Measurements from ENCODE around the gene TIMM23.
"Not testable (repeated sequence)": the region's sequence is repeated elsewhere in the genome, so short reads cannot be mapped to it uniquely, and the experiment has no call there.

Gene TIMM23, protein sequence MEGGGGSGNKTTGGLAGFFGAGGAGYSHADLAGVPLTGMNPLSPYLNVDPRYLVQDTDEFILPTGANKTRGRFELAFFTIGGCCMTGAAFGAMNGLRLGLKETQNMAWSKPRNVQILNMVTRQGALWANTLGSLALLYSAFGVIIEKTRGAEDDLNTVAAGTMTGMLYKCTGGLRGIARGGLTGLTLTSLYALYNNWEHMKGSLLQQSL

DNA sequence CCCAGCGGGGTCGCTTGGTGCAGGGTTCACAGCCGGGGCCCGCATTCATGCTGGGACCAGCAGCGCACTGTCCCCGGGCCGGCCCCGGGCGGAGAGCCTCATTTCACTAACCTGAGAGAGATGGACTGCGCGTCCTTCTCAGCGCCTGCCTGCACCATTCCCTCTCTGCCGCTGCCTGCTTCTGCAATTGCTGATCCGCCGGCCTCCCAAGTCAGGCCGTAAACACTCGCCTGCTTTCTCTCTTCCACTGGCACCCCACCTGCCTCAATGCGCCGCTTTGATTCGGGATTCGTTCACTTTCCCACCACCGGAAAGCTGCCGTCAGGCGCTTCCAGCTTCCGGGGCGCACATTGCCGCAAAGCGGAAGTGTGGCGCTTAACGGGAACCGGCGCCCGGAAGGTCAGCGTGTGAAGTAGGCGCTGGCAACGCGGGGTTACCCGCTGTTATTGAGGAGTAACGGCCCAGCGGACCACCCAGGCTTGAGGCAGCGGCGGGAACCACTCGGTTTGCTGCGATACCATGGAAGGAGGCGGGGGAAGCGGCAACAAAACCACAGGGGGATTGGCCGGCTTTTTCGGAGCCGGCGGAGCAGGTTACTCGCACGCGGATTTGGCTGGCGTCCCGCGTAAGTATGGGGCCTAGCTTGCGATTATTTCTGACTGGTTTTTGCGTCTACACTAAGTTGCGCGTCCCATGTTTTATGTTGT lies at the start of gene TIMM23:
TIMM23 (plus strand) TSS at position 384 of the 707 bp plus-strand sequence; CDS start at position 520, 136 bp downstream.
- in situ Hi-C loops (cut with MboI; ENCODE audit: low sequenced_read_pairs) = not testable (repeated sequence)

DNA sequence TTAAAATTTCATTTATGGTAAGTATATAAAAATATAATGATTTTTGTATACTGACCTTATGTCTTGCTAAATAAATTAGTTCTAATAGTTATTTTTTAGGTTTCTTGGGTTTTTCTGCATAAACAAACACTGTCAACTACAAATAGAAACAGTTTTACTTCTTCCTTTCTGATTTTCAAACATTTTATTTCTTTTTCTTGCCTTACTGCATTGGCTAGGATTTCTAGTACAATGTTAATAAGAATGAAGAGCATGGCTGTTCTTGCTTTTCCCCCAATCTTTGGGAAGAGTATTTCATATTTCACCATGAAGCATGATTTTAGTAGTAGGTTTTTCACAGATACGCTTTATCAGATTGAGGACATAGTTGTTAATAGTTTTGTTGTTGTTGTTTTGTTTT lies 45.5 kb upstream of the TIMM23 start:
- in situ Hi-C loops (cut with MboI; ENCODE audit: low sequenced_read_pairs) = not testable (repeated sequence)

DNA sequence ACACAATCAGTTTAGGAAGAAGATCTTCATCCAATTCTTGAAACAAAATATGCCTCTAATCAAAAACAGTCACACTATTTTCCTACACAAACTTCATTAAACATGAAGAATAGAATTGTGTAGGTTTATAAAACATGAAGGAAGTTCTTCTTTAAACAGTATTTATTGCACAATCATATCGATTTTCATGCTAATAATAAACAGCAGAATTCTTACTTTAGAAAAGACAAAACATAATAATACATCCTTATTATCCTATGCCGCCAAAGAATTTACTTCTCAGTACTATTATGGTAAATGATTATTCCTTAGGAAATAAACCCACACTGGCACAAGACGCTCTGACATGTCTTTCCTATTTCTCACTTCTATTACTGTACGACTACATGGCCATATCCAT lies 41.0 kb upstream of the TIMM23 start:
- in situ Hi-C loops (cut with MboI; ENCODE audit: low sequenced_read_pairs) = not testable (repeated sequence)

DNA sequence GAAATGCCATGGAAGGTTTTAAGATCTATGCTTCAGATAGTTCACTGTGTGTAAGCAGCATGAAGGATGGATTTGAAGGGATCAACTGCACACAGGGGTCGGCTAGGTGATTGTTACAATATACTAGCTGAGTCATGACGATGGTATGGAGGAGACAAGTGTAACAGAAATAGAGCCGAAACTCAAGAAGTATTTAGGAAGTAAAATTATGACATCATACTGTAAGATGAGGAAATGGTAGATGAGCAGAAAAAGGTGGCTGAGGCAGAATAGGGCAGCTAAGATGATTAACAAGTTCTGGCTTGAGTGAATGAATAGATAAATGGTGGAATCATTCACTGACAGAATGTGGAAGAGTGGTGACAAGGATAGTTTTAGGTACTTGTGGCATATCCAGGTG lies 37.5 kb upstream of the TIMM23 start:
- in situ Hi-C loops (cut with MboI; ENCODE audit: low sequenced_read_pairs) = not testable (repeated sequence)

DNA sequence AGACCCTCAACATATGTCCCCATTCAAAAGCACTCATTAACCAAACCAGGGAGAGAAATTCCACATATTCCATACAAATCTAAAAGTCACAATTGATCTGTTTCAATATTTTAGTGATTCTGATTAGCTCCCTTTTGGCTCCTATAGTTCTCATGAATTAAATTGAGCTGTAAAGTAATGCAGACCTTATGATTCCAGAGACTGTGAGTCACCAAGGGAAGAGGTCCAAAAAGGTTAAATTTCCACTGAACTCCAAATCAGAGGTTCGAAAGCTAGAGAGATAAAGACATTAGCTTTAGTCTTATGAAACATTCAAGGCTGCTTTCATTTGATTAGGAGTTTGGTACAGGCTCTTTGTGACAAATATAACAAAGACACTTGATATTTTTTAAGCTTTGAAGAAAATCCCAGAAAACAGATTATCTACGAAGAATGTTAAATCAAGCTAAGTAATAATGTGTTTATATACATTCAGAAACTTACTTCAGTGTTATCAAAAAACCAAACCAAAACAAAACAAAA lies 33.1 kb upstream of the TIMM23 start:
- in situ Hi-C loops (cut with MboI; ENCODE audit: low sequenced_read_pairs) = not testable (repeated sequence)

DNA sequence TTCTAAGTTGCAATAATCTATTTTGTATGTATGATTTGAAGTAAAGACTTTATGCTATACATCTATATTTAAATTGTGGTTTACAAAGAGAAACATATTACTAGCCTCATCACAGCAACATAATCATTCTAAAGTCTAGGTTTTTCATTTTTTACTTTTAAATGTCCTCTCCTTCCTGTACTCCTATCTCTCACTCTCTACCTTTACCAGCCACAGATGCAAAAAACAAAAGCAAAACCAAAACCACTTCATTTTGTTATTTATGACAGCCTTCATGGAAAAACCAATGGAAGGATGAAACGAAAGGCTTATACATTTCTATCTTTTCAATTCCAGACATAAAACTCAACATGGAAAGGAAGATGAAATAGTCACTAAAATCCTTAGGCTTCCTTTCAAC lies 31.1 kb upstream of the TIMM23 start:
- in situ Hi-C loops (cut with MboI; ENCODE audit: low sequenced_read_pairs) = not testable (repeated sequence)

DNA sequence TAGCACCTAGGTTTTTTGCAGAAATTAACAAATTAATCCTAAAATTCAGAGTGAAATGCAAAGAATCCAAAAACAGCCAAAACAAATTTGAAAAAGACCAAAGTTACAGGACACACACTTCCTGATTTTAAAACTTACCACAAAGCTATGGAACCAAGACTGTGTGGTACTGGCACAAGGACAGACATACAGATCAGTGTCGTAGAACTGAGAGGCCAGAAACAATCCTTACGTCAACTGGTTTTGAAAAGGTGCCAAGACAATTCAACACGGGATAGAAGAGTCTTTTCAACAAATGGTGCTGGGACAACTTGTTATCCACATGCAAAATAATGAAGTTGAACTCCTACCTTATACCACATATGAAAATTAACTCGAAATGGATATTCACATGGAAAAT lies 26.8 kb upstream of the TIMM23 start:
- in situ Hi-C loops (cut with MboI; ENCODE audit: low sequenced_read_pairs) = not testable (repeated sequence)

DNA sequence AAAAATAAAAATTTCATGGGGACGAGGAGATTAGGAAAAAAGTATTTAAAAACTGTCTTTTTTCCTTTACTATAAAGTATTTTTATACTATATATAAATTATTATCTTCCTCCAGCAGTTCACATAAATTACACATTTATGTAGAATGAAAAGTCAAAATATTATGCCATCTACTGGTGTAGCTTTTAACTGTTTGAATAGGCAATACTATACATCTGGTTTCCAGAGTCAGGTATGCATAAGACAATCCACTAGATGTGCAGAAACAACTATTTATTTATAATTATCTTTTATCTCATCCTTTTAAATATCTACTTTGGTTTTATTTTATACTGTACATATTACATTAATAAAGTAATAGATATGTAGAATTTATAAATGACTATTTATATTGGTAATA lies 24.9 kb upstream of the TIMM23 start:
- in situ Hi-C loops (cut with MboI; ENCODE audit: low sequenced_read_pairs) = not testable (repeated sequence)

DNA sequence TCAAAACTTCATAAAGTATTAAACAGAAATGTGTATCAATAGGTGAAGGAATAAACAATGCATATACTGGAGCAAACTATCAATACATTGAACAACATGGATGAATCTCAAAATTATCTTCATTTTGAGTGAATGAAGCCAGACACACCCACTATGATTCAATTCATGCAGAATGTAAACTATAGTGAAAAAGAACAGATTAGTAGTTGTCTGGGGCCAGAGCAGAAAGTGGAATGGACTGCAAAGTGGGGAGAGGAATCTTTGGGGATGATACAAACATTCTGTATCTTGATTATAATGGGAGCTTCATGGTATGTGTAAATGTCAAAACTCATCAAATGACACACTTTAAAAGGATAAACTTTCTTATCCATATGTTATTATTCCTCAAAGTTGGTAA lies 23.5 kb upstream of the TIMM23 start:
- in situ Hi-C loops (cut with MboI; ENCODE audit: low sequenced_read_pairs) = not testable (repeated sequence)

DNA sequence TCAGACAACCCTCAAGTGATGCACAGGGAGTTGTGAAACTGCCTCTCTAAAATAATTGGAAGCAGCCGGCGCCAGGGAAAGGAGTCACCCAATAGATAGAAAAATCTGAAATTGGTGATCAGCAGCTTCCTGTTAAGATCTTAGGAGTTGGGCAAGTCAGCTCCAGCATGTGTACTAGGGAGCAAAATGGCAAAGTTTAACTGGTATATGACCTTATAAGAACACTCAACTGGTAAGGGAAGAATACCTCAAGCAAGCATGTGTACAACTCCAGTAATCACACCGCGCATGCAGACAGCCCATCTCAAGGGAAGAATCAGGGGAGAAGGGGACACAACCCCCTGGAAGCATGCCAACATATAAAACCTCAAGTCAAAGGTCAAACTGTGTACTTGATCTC lies 17.9 kb upstream of the TIMM23 start:
- in situ Hi-C loops (cut with MboI; ENCODE audit: low sequenced_read_pairs) = not testable (repeated sequence)

DNA sequence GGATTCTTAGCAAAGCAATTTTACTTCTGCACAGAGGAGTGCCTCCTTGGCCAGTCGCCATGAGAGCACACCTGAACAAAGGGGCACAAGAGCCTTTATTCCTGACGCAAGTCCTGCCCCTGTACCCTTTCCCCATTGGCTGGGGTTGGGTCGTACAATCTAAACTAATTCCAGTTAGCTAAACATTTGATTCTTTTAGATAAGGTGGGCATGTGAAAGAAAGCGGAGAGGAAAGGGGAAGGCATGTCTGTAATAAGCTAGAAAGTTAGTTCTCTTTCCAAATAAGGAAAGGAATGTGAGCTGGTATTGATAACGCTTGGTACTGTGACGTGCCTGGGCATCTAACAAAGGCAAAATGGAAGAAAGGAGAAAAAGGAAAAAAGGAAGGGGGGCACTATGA lies 15.7 kb upstream of the TIMM23 start:
- in situ Hi-C loops (cut with MboI; ENCODE audit: low sequenced_read_pairs) = not testable (repeated sequence)

DNA sequence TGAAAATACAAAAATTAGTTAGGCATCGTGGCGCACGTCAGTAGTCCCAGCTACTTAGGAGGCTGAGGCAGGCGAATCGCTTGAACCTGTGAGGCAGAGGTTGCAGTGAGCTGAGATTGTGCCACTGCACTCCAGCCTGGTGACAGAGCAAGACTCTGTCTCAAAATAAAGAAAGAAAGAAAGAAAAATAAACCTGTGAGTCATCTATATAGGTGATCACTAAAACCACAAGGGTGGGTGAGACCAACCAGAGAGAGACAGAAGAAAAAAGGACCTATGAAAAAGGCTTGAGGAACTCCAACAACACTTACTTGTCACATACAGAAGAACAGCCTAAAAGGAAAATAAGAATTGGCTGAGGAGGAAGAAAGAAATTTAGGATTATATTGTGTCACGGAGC lies 14.4 kb upstream of the TIMM23 start:
- in situ Hi-C loops (cut with MboI; ENCODE audit: low sequenced_read_pairs) = not testable (repeated sequence)

DNA sequence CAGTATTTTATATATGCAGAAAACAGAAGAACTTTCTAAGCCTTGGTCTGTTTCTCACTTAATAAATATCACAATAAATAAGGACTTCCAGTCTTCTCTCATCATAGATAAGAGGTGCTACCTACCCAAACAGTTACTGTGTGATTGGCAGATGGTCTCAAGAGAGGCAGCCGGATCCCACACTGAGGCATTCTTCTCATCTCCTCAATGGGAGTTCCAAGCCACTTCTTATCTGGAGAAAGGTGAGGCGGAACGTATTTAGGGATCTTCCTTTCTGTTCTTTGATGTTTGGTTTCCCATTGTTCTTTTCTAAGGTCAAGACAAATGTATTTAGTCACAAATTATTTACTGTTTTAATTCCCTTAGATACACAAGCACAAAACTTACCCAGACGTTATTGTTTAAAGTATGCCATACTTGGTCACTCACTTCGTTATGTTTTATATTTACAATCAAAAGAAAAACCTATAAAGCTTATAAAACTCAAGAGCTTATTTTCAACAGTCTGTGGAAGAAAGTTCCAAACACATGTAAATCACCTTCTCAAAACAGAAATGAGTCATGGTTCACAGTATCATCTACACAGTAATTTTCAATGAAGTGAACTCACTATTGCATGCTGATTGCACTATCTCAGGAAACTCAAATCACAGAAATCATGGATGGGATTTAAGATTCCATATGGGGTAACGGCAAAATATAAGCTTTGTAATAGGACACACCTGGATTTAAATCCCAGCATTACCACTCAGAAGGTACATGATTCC lies 9.4 kb upstream of the TIMM23 start:
- in situ Hi-C loops (cut with MboI; ENCODE audit: low sequenced_read_pairs) = not testable (repeated sequence)

DNA sequence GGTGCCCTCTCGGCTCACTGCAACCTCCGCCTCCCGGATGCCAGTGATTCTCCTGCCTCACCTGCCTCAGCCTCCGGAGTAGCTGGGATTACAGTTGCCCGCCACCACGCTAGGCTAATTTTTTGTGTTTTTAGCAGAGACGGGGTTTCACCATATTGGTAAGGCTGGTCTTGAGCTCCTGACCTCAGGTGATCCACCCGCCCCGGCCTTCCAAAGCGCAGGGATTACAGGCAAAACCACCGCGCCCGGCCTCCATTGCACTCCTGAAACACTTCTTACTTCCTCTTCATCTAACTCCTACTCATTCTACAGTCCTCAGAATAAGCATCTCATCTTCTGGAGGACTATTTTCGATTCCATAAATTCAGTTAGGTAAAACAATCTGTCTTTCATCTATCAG lies 1.3 kb upstream of the TIMM23 start:
- in situ Hi-C loops (cut with MboI; ENCODE audit: low sequenced_read_pairs) = not testable (repeated sequence)

DNA sequence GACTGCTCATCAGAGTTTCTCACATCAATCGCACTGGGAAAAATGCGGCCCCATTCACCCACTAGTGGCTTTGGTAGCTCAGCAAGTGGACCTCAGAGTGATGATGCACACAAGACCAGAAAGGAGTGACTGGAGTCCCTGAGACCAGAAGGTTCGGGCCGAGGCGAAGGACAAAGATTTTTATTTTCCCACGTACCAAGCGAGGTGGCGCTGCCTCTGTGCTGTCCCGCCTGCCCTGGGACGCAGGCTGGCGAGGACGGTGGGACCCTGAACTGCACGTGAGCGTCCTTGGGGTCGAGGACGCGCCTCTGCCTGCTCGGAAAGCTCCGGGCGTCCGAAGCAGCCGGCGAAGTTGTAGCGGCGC lies 565 bp upstream of the TIMM23 start:
- in situ Hi-C loops (cut with MboI; ENCODE audit: low sequenced_read_pairs) = not testable (repeated sequence)

DNA sequence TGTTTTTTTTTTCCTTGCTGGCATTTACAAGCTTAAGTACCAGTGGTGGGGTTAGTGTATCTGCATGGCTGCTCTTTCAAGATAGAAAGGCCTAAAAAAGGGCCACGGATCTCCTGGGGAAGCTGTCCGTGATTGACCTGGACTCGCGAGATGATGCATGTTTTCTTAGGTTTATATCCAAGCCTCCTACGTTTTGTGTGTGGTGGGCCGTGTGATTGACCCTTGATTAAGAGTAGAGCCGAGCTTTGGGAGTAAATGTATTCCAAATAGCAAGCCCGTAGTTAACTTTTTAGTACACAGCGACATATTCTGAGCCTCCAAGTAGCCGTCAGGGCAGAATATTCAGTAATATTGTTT lies 502 bp downstream of the TIMM23 start:
- in situ Hi-C loops (cut with MboI; ENCODE audit: low sequenced_read_pairs) = not testable (repeated sequence)

DNA sequence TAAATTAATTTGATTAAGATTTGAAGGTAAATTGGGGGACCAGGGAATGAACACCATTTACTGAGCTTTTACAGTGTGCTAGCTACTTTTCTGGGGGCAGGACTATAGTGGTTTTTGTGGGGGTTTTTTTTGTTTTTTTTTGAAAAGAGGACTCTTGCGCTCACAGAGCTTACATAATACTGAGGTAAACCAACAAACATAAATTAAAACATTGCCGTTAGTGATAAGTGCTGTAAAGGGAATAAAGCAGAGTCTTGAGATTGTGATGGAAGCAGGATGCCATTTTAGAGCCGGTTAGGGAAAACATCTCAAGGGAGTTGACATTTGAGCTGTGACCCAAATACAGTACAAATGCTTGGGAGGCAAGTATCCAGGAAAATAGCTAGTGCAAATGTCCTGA lies 1.8 kb downstream of the TIMM23 start:
- in situ Hi-C loops (cut with MboI; ENCODE audit: low sequenced_read_pairs) = not testable (repeated sequence)

DNA sequence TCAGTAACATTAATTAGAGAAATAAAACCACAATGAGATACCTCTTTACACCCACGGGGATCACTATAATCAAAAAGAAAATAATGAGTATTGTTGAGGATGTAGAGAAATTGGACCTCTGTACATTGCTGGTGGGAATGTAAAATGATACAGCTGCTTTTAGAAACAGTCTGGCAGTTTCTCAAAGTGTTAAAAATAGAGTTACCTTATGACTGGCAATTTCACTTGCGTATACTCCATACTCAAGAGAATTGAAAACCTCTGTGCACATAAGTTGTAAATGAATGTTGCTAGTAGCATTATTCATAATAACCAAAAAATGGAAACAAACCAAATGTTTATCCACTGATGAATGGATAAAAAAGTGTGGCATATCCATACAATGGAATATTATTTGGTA lies 6.3 kb downstream of the TIMM23 start:
- in situ Hi-C loops (cut with MboI; ENCODE audit: low sequenced_read_pairs) = not testable (repeated sequence)

DNA sequence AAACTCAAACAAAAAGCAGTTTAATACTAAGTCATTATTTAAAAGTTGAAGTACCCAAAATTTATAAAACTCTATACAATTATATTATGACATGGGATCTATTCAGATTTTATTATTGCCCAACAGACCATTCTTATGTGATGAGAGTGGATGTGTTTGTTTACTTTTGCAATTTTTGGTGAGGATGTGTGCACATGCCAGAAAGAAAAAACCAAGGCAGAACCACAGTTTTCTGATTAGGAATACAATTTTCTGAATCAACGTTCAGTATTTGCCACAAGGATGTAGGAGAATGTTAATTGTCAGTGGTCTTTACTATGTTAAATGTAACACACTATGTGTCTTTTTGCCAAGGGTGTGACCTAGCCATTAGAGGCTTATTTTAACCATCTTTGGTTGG lies 9.1 kb downstream of the TIMM23 start:
- in situ Hi-C loops (cut with MboI; ENCODE audit: low sequenced_read_pairs) = not testable (repeated sequence)

DNA sequence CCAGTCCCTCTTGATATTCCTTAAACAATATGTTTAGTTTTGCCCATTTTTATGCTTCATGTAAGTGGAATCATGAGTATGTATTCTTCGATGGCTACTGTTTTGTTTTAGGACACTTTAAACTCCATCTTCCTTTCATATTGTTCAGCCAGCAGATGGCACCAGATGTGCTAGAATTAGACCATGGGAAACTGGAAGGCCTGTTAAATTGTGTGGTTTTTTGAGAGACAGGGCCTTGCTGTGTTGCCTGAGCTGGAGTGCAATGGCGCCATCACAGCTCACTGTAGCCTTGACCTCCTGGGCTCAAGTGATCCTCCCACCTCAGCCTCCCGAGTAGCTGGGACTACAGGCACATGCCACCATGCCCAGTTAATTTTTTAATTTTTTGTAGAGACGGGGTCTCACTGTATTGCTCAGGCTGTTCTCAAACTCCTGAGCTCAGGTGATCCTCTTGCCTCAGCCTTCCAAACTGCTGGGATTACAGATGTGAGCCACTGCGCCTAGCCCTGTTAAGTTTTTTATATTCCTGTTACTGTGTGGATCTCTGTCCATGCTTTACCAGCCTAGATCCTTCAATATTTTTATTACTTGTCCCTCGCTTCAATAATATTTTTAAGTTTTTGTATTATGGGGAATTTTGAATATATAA lies 11.4 kb downstream of the TIMM23 start:
- in situ Hi-C loops (cut with MboI; ENCODE audit: low sequenced_read_pairs) = not testable (repeated sequence)

DNA sequence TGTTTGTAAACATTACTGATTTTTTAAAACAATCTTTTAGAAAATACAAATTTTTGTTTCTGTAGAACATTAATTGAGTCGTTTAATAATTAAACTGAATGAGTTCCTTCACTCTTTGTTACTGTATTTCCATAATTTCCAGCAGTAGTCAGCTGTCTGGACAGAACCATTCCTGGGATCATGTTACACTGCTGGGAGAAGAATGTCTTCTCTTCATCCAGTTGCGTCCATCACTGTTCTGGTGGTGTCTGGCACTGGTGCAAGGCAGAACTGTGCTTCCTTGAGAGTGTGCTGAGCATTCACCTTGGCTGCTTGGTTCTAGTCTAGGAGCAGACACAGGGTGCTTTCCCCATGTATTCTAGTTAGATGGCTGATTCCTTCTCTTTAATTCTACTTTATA lies 12.2 kb downstream of the TIMM23 start:
- in situ Hi-C loops (cut with MboI; ENCODE audit: low sequenced_read_pairs) = not testable (repeated sequence)

All from HL-60/S4 treated with retinoic acid at 250 ng/mL for 4 days and 3 days (cell line).